Endodermal cell (in vitro differentiated cells): ENCODE measurements around the gene ZNF728. TPM values are rescaled to one million over a fixed set of nuclear protein-coding genes. Genes with fewer than 3 reads are reported as not detected.
"Not testable (repeated sequence)": the region's sequence is repeated elsewhere in the genome, so short reads cannot be mapped to it uniquely, and the experiment has no call there.

Experiments
- DNase-seq: peaks from one replicate; pipeline ENCODE4 v3.0.0-alpha.2; 2017
- H3K27ac ChIP-seq: 2 replicates; pipeline ENCODE4 v1.5.1; 2013; ENCODE audit warnings: mild to moderate bottlenecking, low read depth, low read length, moderate library complexity
- H3K27me3 ChIP-seq: 2 replicates; pipeline ENCODE4 v1.6.1; 2013; ENCODE audit warnings: mild to moderate bottlenecking, low read length, moderate library complexity; ENCODE audit not compliant: insufficient read depth, control insufficient read depth, poor library complexity, severe bottlenecking
- H3K36me3 ChIP-seq: 2 replicates; pipeline ENCODE4 v1.7.0; 2013; ENCODE audit warnings: mild to moderate bottlenecking, low read length, moderate library complexity; ENCODE audit not compliant: control insufficient read depth, insufficient read depth
- H3K4me1 ChIP-seq: one replicate; pipeline ENCODE4 v1.7.0; 2013; ENCODE audit warnings: low read length; ENCODE audit not compliant: control insufficient read depth, insufficient read depth
- H3K4me3 ChIP-seq: 2 replicates; pipeline ENCODE4 v1.5.1; 2013; ENCODE audit warnings: mild to moderate bottlenecking, low read length, moderate library complexity
- H3K9ac ChIP-seq: 2 replicates; pipeline ENCODE4 v1.6.1; 2013; ENCODE audit warnings: mild to moderate bottlenecking, low read length, moderate library complexity; ENCODE audit not compliant: poor library complexity, severe bottlenecking; ENCODE audit errors: extremely low read depth
- H3K9me3 ChIP-seq: 2 replicates; pipeline ENCODE4 v1.6.1; 2013; ENCODE audit warnings: mild to moderate bottlenecking, low read length, moderate library complexity; ENCODE audit not compliant: control insufficient read depth
- H3K27ac Mint-ChIP-seq: 2 replicates; pipeline ENCODE4 v1.8.0; 2020; ENCODE audit warnings: mixed read lengths
- H3K27me3 Mint-ChIP-seq: 2 replicates; pipeline ENCODE4 v1.8.0; 2021; ENCODE audit warnings: mild to moderate bottlenecking, mixed read lengths; ENCODE audit not compliant: insufficient read depth
- H3K36me3 Mint-ChIP-seq: 2 replicates; pipeline ENCODE4 v1.8.0; 2020; ENCODE audit warnings: low read depth, mixed read lengths
- H3K4me1 Mint-ChIP-seq: 2 replicates; pipeline ENCODE4 v1.8.0; 2020; ENCODE audit warnings: mixed read lengths
- H3K4me3 Mint-ChIP-seq: 2 replicates; pipeline ENCODE4 v1.8.0; 2020; ENCODE audit warnings: mild to moderate bottlenecking, moderate library complexity, mixed read lengths
- H3K9me3 Mint-ChIP-seq: 2 replicates; pipeline ENCODE4 v1.8.0; 2020; ENCODE audit warnings: mild to moderate bottlenecking, mixed read lengths
- WGBS, 2 experiments: methylation state at CpG; one replicate each; pipeline versions ENCODE4 v1.1.5 to v1.1.7; 2013; ENCODE audit warnings: missing lambda C conversion rate in 2 of 2, mixed read lengths in 1 of 2; ENCODE audit not compliant: insufficient coverage in 1 of 2, insufficient read length in 1 of 2; 5-methylcytosine and 5-hydroxymethylcytosine counted together
- total RNA-seq, 2 donors: library from RNA; stranded (reverse); fragmentation: NEBNext Ultra II Directional in 1 of 2; extraction: Animal tissue kit (Norgen Biotek cat#: 25700) in 1 of 2; gene quantifications; 2 replicates in 1 of 2; 3 replicates in 1 of 2; pipeline ENCODE4 v1.2.1, GENCODE V29; 2021
- TF ChIP-seq, protein P1 (sequence below): fragments of 200-600 bp; sonication (generic); conservative IDR thresholded peaks from 2 replicates; pipeline ENCODE4 v1.5.0; 2021; ENCODE audit warnings: antibody characterized with exemption, mild to moderate bottlenecking

Gene ZNF728
- total RNA-seq, 2 donors from 2014 or later: not detected

GRCh38 chr19:23046743-23047142, 43.8 kb upstream of the ZNF728 start:
- DNase-seq: no peak
- Histone ChIP-seq H3K27me3 (no peaks in the 10 kb centered on the region), H3K4me1 (no peaks in the 10 kb centered on the region), H3K4me3 (no peak overlapping the region), H3K27ac (no peak overlapping the region), H3K36me3 (no peaks in the 10 kb centered on the region), H3K9me3 (peaks cover 57% of the 10 kb centered on the region), H3K9ac (no peak overlapping the region)
- Mint-ChIP-seq H3K36me3 (no peaks in the 10 kb centered on the region), H3K27ac (no peak overlapping the region), H3K4me3 (no peak overlapping the region), H3K4me1 (no peaks in the 10 kb centered on the region), H3K9me3 (peaks cover 92% of the 10 kb centered on the region), H3K27me3 (no peaks in the 10 kb centered on the region)
- WGBS, 2 experiments: 69 to 77% methylated on average over 3 to 6 of the region's 6 CpGs
- TF ChIP-seq, protein P1, sequence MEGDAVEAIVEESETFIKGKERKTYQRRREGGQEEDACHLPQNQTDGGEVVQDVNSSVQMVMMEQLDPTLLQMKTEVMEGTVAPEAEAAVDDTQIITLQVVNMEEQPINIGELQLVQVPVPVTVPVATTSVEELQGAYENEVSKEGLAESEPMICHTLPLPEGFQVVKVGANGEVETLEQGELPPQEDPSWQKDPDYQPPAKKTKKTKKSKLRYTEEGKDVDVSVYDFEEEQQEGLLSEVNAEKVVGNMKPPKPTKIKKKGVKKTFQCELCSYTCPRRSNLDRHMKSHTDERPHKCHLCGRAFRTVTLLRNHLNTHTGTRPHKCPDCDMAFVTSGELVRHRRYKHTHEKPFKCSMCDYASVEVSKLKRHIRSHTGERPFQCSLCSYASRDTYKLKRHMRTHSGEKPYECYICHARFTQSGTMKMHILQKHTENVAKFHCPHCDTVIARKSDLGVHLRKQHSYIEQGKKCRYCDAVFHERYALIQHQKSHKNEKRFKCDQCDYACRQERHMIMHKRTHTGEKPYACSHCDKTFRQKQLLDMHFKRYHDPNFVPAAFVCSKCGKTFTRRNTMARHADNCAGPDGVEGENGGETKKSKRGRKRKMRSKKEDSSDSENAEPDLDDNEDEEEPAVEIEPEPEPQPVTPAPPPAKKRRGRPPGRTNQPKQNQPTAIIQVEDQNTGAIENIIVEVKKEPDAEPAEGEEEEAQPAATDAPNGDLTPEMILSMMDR: no peak

GRCh38 chr19:23033721-23034120, 30.7 kb upstream of the ZNF728 start:
- H3K9ac ChIP-seq: no peak overlapping the region
- H3K27ac ChIP-seq: no peak overlapping the region
- Mint-ChIP-seq H3K27me3 (no peaks in the 10 kb centered on the region), H3K4me3 (no peak overlapping the region), H3K27ac (no peak overlapping the region), H3K4me1 (no peaks in the 10 kb centered on the region), H3K9me3 (peaks cover 46% of the 10 kb centered on the region), H3K36me3 (no peaks in the 10 kb centered on the region)
- no peaks in the 10 kb centered on the region for H3K4me1 ChIP-seq
- DNase-seq: no peak
- no peak overlapping the region for H3K4me3 ChIP-seq
- no peaks in the 10 kb centered on the region for H3K27me3 ChIP-seq
- TF ChIP-seq, protein P1: no peak
- WGBS, 2 experiments: 80% methylated on average over 2 of the region's 2 CpGs; no CpG with 5 or more reads in 1 of the 2 experiments
- no peaks in the 10 kb centered on the region for H3K36me3 ChIP-seq
- H3K9me3 ChIP-seq: peaks cover 34% of the 10 kb centered on the region

GRCh38 chr19:23015660-23016059, 12.7 kb upstream of the ZNF728 start:
- H3K27ac ChIP-seq: no peak overlapping the region
- no peaks in the 10 kb centered on the region for H3K4me1 ChIP-seq
- no peak overlapping the region for H3K4me3 Mint-ChIP-seq
- no peaks in the 10 kb centered on the region for H3K36me3 Mint-ChIP-seq
- no peak overlapping the region for H3K4me3 ChIP-seq
- TF ChIP-seq, protein P1: no peak
- H3K4me1 Mint-ChIP-seq: no peaks in the 10 kb centered on the region
- DNase-seq: no peak
- H3K36me3 ChIP-seq: no peaks in the 10 kb centered on the region
- H3K27me3 ChIP-seq: no peaks in the 10 kb centered on the region
- H3K27ac Mint-ChIP-seq: no peak overlapping the region
- no peaks in the 10 kb centered on the region for H3K9me3 Mint-ChIP-seq
- no peak overlapping the region for H3K9ac ChIP-seq
- H3K9me3 ChIP-seq: peaks cover 48% of the 10 kb centered on the region
- H3K27me3 Mint-ChIP-seq: no peaks in the 10 kb centered on the region

DNA sequence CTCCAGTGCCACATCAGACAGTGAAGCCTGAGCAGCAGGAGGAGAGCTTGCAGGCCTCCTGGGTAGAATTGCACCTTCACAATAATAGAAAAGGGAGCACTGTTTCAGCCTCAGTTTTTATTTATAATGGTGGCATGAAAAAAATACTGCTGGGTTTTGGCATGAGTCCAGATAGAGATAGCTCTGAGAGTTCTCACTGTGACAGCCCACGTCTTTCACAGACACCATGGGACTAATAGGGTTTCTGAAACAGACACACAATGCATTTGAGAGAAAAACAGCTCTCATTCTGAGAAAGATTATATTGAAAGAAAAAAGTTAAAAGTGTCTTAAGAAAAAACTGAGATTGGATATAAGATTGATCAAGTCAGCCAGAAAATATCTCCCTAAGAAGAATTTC, 8.0 kb downstream of the ZNF728 start:
- not testable (repeated sequence) for H3K4me1 Mint-ChIP-seq, H3K27me3 ChIP-seq, H3K36me3 ChIP-seq, H3K4me1 ChIP-seq, H3K9ac ChIP-seq, H3K27ac ChIP-seq, H3K27me3 Mint-ChIP-seq, DNase-seq, H3K4me3 ChIP-seq, H3K4me3 Mint-ChIP-seq, H3K27ac Mint-ChIP-seq, H3K36me3 Mint-ChIP-seq
- peaks cover 72% of the 10 kb centered on the region for H3K9me3 ChIP-seq
- 13 to 30% methylated on average over 1 of the region's 1 CpG for WGBS, 2 experiments
- peaks cover 86% of the 10 kb centered on the region for H3K9me3 Mint-ChIP-seq
